ENCODE data around the gene SNX13. TPM values are rescaled to one million over a fixed set of nuclear protein-coding genes. Genes with fewer than 3 reads are reported as not detected.

Gene SNX13
- total RNA-seq, 4 donors from 2014 or later, result 45.7 to 78.8 (median 67.3) TPM

DNA sequence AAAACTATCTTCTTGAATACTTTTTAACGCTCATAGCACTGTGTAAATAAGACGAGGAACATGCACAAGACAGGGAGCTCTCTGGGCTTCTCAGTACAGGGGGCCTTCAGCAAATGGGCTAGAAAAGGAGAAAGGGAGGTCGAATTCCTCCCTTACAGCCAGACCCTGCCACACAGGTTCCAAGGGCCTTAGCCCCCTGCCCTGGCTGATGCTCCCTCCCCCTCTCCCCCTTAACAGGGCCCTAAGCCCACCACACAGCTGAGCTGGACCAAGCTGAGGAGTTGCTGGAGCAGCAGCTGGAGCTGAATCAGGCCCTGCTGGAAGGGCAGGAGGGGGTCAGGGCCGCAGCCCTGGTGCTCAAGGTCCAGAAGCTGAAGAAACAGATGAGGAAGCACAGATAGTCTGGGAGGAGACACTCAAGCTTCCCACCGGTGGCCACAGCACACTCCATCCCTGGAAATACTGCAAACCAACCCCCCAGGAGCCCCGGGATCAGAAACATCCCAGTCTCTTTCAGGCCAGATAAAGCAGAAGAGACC lies 153.9 kb downstream of the SNX13 start:
- TF ChIP-seq POLR2A (IDR thresholded peaks at IDR 0.05), result no peak
- TF ChIP-seq CTCF (IDR thresholded peaks at IDR 0.05), result no peak
- peak in 1 of 2 donors; percentile 66 for DNase-seq (ENCODE audit: low spot score in 2 of 2)
- WGBS, 2 donors, result 42 to 60% methylated on average over 6 of the region's 6 CpGs
- H3K4me3 ChIP-seq (ENCODE audit: low read depth, poor library complexity, severe bottlenecking), result no peak overlapping the region
- intact Hi-C loops (cut with DNase I; ENCODE audit: low total_unique reads), result no loop called here

- DNase-seq (ENCODE audit: low spot score in 2 of 2), result no peak
- intact Hi-C loops (cut with DNase I; ENCODE audit: low total_unique reads), result no loop called here
- TF ChIP-seq CTCF (IDR thresholded peaks at IDR 0.05) (no peak), POLR2A (IDR thresholded peaks at IDR 0.05) (no peak)
- no peak overlapping the region for H3K4me3 ChIP-seq (ENCODE audit: low read depth, poor library complexity, severe bottlenecking)
Observed at GRCh38 chr7:17782216-17782549, 158.1 kb downstream of the SNX13 start.

DNA sequence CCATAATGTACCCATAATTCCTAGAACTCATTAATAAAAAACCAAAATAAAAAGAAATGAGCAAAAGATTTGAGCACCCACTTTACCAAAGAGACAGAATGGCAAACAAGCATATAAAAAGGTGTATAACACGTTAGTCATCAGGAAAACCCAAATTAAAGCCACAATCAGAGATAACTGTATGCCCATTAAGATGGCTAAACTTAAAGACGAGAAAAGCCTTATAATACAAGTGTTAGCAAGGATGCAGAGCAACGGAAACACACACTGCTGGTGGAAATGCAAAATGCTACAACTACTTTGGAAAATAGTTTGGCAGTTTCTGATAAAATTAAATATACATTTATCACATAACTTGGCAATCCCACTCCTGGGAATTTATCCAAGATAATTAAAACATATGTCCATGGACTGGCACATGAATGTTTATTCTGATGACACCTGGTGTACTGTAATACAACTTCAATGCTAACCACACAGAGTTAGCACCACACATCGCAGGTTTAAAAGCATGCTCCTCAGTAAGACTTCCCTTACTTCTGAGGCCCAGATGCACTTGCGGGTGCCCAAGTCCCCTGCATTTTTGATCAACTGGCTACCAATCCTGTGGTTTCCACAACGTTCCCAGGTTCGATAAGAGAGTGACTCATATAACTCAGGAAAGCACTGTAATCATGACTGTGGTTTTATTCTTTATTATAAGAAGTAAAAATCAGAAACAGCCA lies 158.6 kb downstream of the SNX13 start:
- no peak for TF ChIP-seq CTCF (IDR thresholded peaks at IDR 0.05)
- no peak for DNase-seq (ENCODE audit: low spot score in 2 of 2)
- H3K4me3 ChIP-seq (ENCODE audit: low read depth, poor library complexity, severe bottlenecking), result no peak overlapping the region
- 59 to 65% methylated on average over 7 of the region's 7 CpGs for WGBS, 2 donors
- intact Hi-C loops (cut with DNase I; ENCODE audit: low total_unique reads), result no loop called here

DNA sequence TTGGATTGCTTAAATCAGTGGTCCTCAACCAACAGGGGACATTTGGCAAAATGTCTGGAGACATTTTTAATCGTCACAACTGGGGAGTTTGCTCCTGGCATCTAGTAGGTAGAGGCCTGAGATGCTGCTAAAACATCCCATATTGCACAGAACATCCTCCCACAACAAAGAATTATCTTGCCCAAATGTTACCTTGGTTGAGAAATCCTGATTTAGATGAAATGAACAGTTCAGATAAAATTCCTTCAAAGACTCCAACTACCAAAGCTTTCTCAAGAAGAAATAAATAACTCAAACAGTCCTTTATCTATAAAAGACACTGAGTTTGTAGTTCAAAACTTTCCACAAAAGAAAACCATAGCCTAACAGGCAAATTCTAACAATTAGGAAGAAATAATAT lies 160.9 kb downstream of the SNX13 start:
- H3K4me3 ChIP-seq (ENCODE audit: low read depth, poor library complexity, severe bottlenecking), result no peak overlapping the region
- intact Hi-C loops (cut with DNase I; ENCODE audit: low total_unique reads), result no loop called here
- WGBS, 2 donors, result 86 to 92% methylated on average over 1 of the region's 1 CpG

DNA sequence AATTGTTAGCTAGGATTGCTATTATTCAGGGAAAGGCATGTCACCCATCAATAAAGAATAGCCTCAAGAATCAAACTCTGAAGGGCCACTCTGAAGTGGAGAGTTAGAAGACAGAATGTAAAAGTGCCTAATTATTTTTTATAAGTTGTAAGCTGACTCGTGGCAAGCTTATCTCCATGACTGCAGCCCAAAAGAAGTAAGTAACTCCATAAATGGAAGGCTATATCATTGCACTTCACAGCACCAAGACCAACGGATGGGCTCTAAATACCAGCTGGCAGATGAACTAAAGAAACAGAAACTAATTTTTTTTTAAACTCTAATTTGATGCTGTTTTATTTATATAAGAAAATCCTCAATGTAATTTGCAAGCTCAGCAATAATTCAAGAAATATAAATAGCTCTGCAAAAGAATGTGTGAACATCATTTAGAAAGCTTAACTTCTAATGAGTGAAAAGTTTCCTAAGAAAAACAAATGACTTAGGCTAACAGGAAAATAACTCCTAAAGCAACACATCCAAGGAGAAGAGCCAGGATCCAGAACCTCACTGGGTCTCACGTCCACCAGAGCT lies 165.5 kb downstream of the SNX13 start:
- no peak overlapping the region for H3K4me3 ChIP-seq (ENCODE audit: low read depth, poor library complexity, severe bottlenecking)
- WGBS, 2 donors, result 71 to 75% methylated on average over 3 of the region's 3 CpGs
- DNase-seq (ENCODE audit: low spot score in 2 of 2), result no peak
- intact Hi-C loops (cut with DNase I; ENCODE audit: low total_unique reads), result no loop called here
- TF ChIP-seq POLR2A (IDR thresholded peaks at IDR 0.05), result no peak

More for the DNA sequence above, 160.9 kb downstream of the SNX13 start:
- no peak for DNase-seq (ENCODE audit: low spot score in 2 of 2)
- TF ChIP-seq CTCF (IDR thresholded peaks at IDR 0.05) (no peak), POLR2A (IDR thresholded peaks at IDR 0.05) (no peak)

DNA sequence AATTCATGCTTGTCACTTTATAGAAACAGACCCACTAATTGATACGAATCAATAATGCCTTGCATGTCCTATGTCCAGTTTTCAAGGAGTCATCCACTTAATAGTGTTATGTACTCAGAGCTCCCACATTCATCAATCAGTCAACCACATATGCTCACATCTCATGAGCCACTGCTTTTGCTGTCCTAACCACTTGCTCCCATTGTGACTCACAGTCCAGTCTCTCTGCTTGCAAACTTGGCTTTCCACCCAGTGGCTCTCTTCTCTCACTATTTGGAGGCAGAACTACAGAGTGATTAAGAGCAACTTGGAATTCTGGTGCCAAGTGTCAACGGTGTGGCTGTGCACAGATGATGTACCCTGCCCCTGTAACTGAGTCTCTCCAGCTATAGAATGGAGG lies 166.0 kb downstream of the SNX13 start:
- DNase-seq (ENCODE audit: low spot score in 2 of 2), result no peak
- WGBS, 2 donors, result 80 to 82% methylated on average over 2 of the region's 2 CpGs
- intact Hi-C loops (cut with DNase I; ENCODE audit: low total_unique reads), result no loop called here
- H3K4me3 ChIP-seq (ENCODE audit: low read depth, poor library complexity, severe bottlenecking), result no peak overlapping the region
- TF ChIP-seq CTCF (IDR thresholded peaks at IDR 0.05), result no peak

Data from lower leg skin (tissue), 4 donors.